ENCODE measurements around the gene SEPTIN5.
"Not testable (repeated sequence)": the region's sequence is repeated elsewhere in the genome, so short reads cannot be mapped to it uniquely, and the experiment has no call there.

DNA sequence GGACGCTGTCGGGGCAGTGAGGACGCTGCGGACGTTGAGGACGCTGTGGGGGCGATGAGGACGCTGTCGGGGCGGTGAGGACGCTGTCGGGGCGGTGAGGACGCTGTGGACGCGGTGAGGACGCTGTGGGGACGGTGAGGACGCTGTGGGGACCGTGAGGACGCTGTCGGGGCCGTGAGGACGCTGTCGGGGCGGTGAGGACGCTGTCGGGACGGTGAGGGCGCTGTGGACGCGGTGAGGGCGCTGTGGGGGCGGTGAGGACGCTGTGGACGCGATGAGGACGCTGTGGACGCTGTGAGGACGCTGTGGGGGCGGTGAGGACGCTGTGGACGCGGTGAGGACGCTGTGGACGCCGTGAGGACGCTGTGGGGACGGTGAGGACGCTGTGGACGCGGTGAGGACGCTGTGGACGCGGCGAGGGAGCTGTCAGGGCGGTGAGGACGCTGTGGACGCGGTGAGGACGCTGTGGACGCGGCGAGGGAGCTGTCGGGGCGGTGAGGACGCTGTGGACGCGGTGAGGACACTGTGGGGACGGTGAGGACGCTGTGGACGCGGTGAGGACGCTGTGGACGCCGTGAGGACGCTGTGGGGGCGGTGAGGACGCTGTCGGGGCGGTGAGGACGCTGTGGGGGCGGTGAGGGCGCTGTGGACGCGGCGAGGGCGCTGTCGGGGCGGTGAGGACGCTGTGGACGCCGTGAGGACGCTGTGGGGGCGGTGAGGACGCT is 11.9 kb downstream of the SEPTIN5 start:
- TF ChIP-seq EZH2 (IDR thresholded peaks at IDR 0.05) (peak; percentile 73), EZH2phosphoT487 (IDR thresholded peaks at IDR 0.05) (peak; percentile 66)
- TF ChIP-seq, protein P1, sequence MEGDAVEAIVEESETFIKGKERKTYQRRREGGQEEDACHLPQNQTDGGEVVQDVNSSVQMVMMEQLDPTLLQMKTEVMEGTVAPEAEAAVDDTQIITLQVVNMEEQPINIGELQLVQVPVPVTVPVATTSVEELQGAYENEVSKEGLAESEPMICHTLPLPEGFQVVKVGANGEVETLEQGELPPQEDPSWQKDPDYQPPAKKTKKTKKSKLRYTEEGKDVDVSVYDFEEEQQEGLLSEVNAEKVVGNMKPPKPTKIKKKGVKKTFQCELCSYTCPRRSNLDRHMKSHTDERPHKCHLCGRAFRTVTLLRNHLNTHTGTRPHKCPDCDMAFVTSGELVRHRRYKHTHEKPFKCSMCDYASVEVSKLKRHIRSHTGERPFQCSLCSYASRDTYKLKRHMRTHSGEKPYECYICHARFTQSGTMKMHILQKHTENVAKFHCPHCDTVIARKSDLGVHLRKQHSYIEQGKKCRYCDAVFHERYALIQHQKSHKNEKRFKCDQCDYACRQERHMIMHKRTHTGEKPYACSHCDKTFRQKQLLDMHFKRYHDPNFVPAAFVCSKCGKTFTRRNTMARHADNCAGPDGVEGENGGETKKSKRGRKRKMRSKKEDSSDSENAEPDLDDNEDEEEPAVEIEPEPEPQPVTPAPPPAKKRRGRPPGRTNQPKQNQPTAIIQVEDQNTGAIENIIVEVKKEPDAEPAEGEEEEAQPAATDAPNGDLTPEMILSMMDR (IDR thresholded peaks at IDR 0.05) = not testable (repeated sequence)
